ENCODE results near the gene KCNJ1. TPM values are rescaled to one million over a fixed set of nuclear protein-coding genes. Genes with fewer than 3 reads are reported as not detected.

The KCNJ1 gene
- total and polyA plus RNA-seq, 10 of the 15 experiments (the other 5 are each of a cell fraction or from before 2014, with no cell fraction given), result not detected

- CTCF ChIA-PET, result no interaction called here
- no TSS peak for BruUV-seq (replicated peaks)
- intact Hi-C loops (cut with micrococcal nuclease; ENCODE audit: unreplicated experiment) (no loop called here), in situ Hi-C loops (cut with MboI) (no loop called here)
- Histone ChIP-seq H3K4me1 (ENCODE audit: control insufficient read depth, insufficient read depth, low read length) (peaks cover 3% of the 10 kb centered on the region), H3K79me2 (ENCODE audit: control insufficient read depth, insufficient read depth, low read length) (no peaks in the 10 kb centered on the region), H3K4me2 (ENCODE audit: control insufficient read depth, insufficient read depth) (no peak overlapping the region), H3K27ac (ENCODE audit: control insufficient read depth, insufficient read depth) (no peak overlapping the region), H3K27me3 (replicated peaks in 1 of 2; ENCODE audit: control insufficient read depth in 2 of 2, insufficient read depth in 2 of 2, low read length in 1 of 2) (peaks cover 3% of the 10 kb centered on the region in 2 experiments; a peak in 2 of 4 replicates), H3K9ac (ENCODE audit: control insufficient read depth, insufficient read depth, low read length) (no peak overlapping the region), H2AFZ (ENCODE audit: control insufficient read depth, low read depth, low read length) (no peak overlapping the region), H4K20me1 (ENCODE audit: control insufficient read depth, insufficient read depth) (no peaks in the 10 kb centered on the region), H3K4me3 (no peak overlapping the region), H3K36me3 (ENCODE audit: control insufficient read depth in 2 of 2, insufficient read depth in 2 of 2, low read length in 1 of 2) (no peaks in the 10 kb centered on the region), H3K9me3 (replicated peaks; ENCODE audit: control insufficient read depth, insufficient read depth, low read length) (no peaks in the 10 kb centered on the region)
- ATAC-seq (no peak), FAIRE-seq (no peak), DNase-seq (ENCODE audit: low read depth, low spot score) (no peak)
- no peak for TF ChIP-seq ZNF622 (IDR thresholded peaks at IDR 0.05)
- TF ChIP-seq KAT2A (conservative IDR thresholded peaks at IDR 0.05; ENCODE audit: control insufficient read depth, low read depth, low read length), result no peak
- TF ChIP-seq TAF1 (IDR thresholded peaks at IDR 0.05; ENCODE audit: borderline replicate concordance, low read depth, low read length), result no peak
- TF ChIP-seq SIN3A (IDR thresholded peaks at IDR 0.05; ENCODE audit: low read depth, low read length), result no peak
- no peak for TF ChIP-seq SP1 (IDR thresholded peaks at IDR 0.05; ENCODE audit: low read depth, low read length)
- TF ChIP-seq CREB1 (IDR thresholded peaks at IDR 0.05; ENCODE audit: low read depth), result no peak
- no peak for TF ChIP-seq USF1 (IDR thresholded peaks at IDR 0.05; ENCODE audit: borderline replicate concordance, extremely low read length, insufficient read depth, low read depth, low read length)
- no peak for TF ChIP-seq ZNF687 (IDR thresholded peaks at IDR 0.05)
- no peak for TF ChIP-seq CREM (IDR thresholded peaks at IDR 0.05; ENCODE audit: low read depth)
- no peak for TF ChIP-seq CBX3 (IDR thresholded peaks at IDR 0.05; ENCODE audit: borderline replicate concordance, low read depth)
- TF ChIP-seq FOXM1 (IDR thresholded peaks at IDR 0.05; ENCODE audit: low read depth, low read length), result no peak
- no peak for TF ChIP-seq ZNF384 (IDR thresholded peaks at IDR 0.05; ENCODE audit: borderline replicate concordance, low read depth, low read length)
- RAD21 ChIA-PET (ENCODE audit: unreplicated experiment), result no interaction called here
- SMC1A ChIA-PET (ENCODE audit: uncharacterized antibody, unreplicated experiment), result interaction anchor here (1.1 to 1.2 kb wide), 2 partner anchors 9 to 12 kb away, joined by 3 read pairs; no protein-coding TSS in a partner anchor
- 43% methylated on average over 13 of the region's 13 CpGs for WGBS (ENCODE audit: insufficient coverage, insufficient replicate concordance, low lambda C conversion rate, missing lambda C conversion rate)
- POLR2A ChIA-PET, result no interaction called here
These were observed 31.7 kb upstream of the KCNJ1 start for GRCh38 chr11:128898580-128899344.

Measured in GM12878 (cell line).